GM18873 (cell line): ENCODE results near the gene NMNAT2.

Experiments used
- ATAC-seq: cut with Tn5 transposase; IDR thresholded peaks from one replicate; pipeline ENCODE4 v1.9.1; 2021; ENCODE audit warnings: mild to moderate bottlenecking, moderate library complexity, moderate number of reproducible peaks; ENCODE audit not compliant: unreplicated experiment, low FRiP score

NMNAT2 gene

GRCh38 chr1:183319606-183320005 is 98.6 kb downstream of the NMNAT2 start:
- no peak for ATAC-seq

- no peak for ATAC-seq
Observed at GRCh38 chr1:183319051-183319450, 99.1 kb downstream of the NMNAT2 start.

GRCh38 chr1:183318433-183318832 is 99.7 kb downstream of the NMNAT2 start:
- ATAC-seq, result no peak

GRCh38 chr1:183315991-183316758 is 102.0 kb downstream of the NMNAT2 start:
- no peak for ATAC-seq

GRCh38 chr1:183313063-183313462 is 105.1 kb downstream of the NMNAT2 start:
- no peak for ATAC-seq

- no peak for ATAC-seq
Observed at GRCh38 chr1:183310753-183311479, 107.3 kb downstream of the NMNAT2 start.

GRCh38 chr1:183308719-183309118 is 109.5 kb downstream of the NMNAT2 start:
- ATAC-seq, result no peak

GRCh38 chr1:183306317-183307042 is 111.7 kb downstream of the NMNAT2 start:
- no peak for ATAC-seq

GRCh38 chr1:183304440-183305107 is 113.6 kb downstream of the NMNAT2 start:
- no peak for ATAC-seq

- no peak for ATAC-seq
Observed at GRCh38 chr1:183303901-183304300, 114.3 kb downstream of the NMNAT2 start.

- ATAC-seq, result no peak
Observed at GRCh38 chr1:183303323-183303645, 114.9 kb downstream of the NMNAT2 start.

GRCh38 chr1:183302452-183303322 is 115.5 kb downstream of the NMNAT2 start:
- no peak for ATAC-seq

GRCh38 chr1:183301239-183301638 is 116.9 kb downstream of the NMNAT2 start:
- no peak for ATAC-seq

GRCh38 chr1:183300828-183301227 is 117.4 kb downstream of the NMNAT2 start:
- no peak for ATAC-seq

- no peak for ATAC-seq
Observed at GRCh38 chr1:183300395-183300794, 117.8 kb downstream of the NMNAT2 start.

- ATAC-seq, result no peak
Observed at GRCh38 chr1:183296782-183297181, 121.4 kb downstream of the NMNAT2 start.

- no peak for ATAC-seq
Observed at GRCh38 chr1:183295521-183295920, 122.7 kb downstream of the NMNAT2 start.

GRCh38 chr1:183293876-183294275 is 124.3 kb downstream of the NMNAT2 start:
- ATAC-seq, result no peak

GRCh38 chr1:183293241-183293640 is 124.9 kb downstream of the NMNAT2 start:
- ATAC-seq, result no peak
